Ascending aorta (tissue), 2 donors: ENCODE results near the gene FOXP1. TPM values are rescaled to one million over a fixed set of nuclear protein-coding genes. Genes with fewer than 3 reads are reported as not detected.

Experiments used
- DNase-seq, 2 donors: peaks; one replicate each; pipeline ENCODE4 v3.0.0-alpha.2; 2019; ENCODE audit warnings: low spot score in 2 of 2
- H3K27ac ChIP-seq, 2 donors: fragments of 200-600 bp; sonication (generic); one replicate each; pipeline ENCODE4 v1.5.1; 2016 to 2017; ENCODE audit warnings: mild to moderate bottlenecking in 1 of 2
- H3K27me3 ChIP-seq: fragments of 200-600 bp; sonication (generic); one replicate; pipeline ENCODE4 v1.5.1; 2017
- H3K36me3 ChIP-seq, 2 donors: fragments of 200-600 bp; sonication (generic); one replicate each; pipeline ENCODE4 v1.5.1; 2016
- H3K4me1 ChIP-seq, 2 donors: fragments of 200-600 bp; sonication (generic); one replicate each; pipeline ENCODE4 v1.5.1; 2016 to 2017; ENCODE audit warnings: mild to moderate bottlenecking in 1 of 2
- H3K4me3 ChIP-seq, 2 donors: fragments of 200-600 bp; sonication (generic); one replicate each; pipeline ENCODE4 v1.5.1; 2016 to 2017; ENCODE audit warnings: mild to moderate bottlenecking in 1 of 2
- H3K9me3 ChIP-seq, 2 donors: fragments of 200-600 bp; sonication (generic); one replicate each; pipeline ENCODE4 v1.5.1; 2016
- CTCF ChIP-seq, 3 experiments: fragments of 200-600 bp in 2 of 3; fragments of 450-650 bp in 1 of 3; sonication (generic) in 2 of 3; IDR thresholded peaks; one replicate each; pipeline ENCODE4 v1.5.1; 2016 to 2019; ENCODE audit warnings: antibody characterized with exemption in 3 of 3, mild to moderate bottlenecking in 1 of 3, moderate library complexity in 1 of 3
- intact Hi-C: fragments of 100-400 bp; cut with DNase I; formaldehyde crosslinking; loops from one replicate; pipeline ENCODE4 v1.15.1; 2023
- total RNA-seq: library from RNA; depleted of rRNA; stranded (reverse); fragments of >200 nt; gene quantifications from one replicate; pipeline ENCODE4 v1.1.0, GENCODE V29; 2016

The FOXP1 gene
- total RNA-seq, 1 donor from 2014 or later: 171 TPM

DNA sequence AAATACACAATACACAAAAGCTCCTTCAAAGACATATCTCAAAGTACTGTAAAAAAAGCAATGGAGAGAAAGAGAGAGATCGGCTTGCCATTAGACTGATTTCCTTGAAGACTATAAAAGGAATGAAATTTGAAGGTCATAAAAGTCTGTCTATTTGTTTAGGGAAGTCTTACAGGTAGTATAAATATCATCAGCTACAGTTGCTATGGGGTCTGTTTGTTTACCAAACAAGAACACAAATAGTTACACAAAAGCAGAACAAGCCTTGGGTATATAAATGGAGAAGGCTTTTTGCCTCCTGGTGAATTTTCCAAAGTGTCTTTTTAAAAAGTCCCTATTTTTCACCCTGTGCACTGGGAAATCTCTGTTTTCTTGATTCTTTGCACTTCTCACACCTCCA lies 552.3 kb downstream of the FOXP1 start:
- H3K4me1 ChIP-seq: peaks cover 3 to 36% of the 10 kb centered on the region in 2 donors
- peak overlapping the region; percentile 45 to 54 for H3K27ac ChIP-seq
- H3K27me3 ChIP-seq: no peaks in the 10 kb centered on the region
- H3K36me3 ChIP-seq: peaks cover 4 to 20% of the 10 kb centered on the region in 2 donors
- intact Hi-C loops: no loop called here
- H3K9me3 ChIP-seq: no peaks in the 10 kb centered on the region
- H3K4me3 ChIP-seq: no peak overlapping the region
- no peak for DNase-seq
- no peak for TF ChIP-seq CTCF (IDR thresholded peaks at IDR 0.05)

DNA sequence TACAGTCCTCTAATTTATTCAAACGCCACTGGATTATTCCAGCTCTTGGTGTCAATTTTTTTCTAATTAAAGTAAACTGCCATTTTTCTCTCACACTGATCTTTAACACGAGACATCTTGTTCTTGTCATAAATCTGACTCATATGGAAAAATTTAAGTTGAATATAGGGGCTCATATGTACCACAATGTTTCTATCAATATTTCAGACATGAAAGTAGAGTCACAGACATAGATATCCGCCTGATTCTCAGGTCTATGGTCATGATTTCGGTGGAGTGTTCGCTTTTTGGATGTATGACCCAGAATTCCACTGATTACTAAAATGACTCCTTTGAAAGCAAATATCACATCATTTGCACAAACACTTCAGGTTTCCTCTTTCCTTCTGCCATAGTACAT lies 552.8 kb downstream of the FOXP1 start:
- intact Hi-C loops: no loop called here
- H3K4me1 ChIP-seq: peaks cover 2 to 40% of the 10 kb centered on the region in 2 donors
- H3K9me3 ChIP-seq: no peaks in the 10 kb centered on the region
- peak overlapping the region; percentile 45 to 54 for H3K27ac ChIP-seq
- DNase-seq: no peak
- no peaks in the 10 kb centered on the region for H3K27me3 ChIP-seq
- no peak for TF ChIP-seq CTCF (IDR thresholded peaks at IDR 0.05)
- H3K4me3 ChIP-seq: no peak overlapping the region
- H3K36me3 ChIP-seq: peaks cover 4 to 20% of the 10 kb centered on the region in 2 donors

- DNase-seq: no peak
- TF ChIP-seq CTCF (IDR thresholded peaks at IDR 0.05): no peak
- peaks cover 4 to 20% of the 10 kb centered on the region in 2 donors for H3K36me3 ChIP-seq
- intact Hi-C loops: loop anchor here (5.0 kb wide), 1 partner anchor 33 kb away; no protein-coding TSS in a partner anchor
- no peaks in the 10 kb centered on the region for H3K9me3 ChIP-seq
- H3K27me3 ChIP-seq: no peaks in the 10 kb centered on the region
- peaks cover 3 to 42% of the 10 kb centered on the region in 2 donors for H3K4me1 ChIP-seq
- H3K27ac ChIP-seq: no peak overlapping the region
- H3K4me3 ChIP-seq: no peak overlapping the region
Observed at GRCh38 chr3:71029770-71030169, 553.8 kb downstream of the FOXP1 start.

GRCh38 chr3:71028802-71029201 lies 554.7 kb downstream of the FOXP1 start:
- peaks cover 4 to 15% of the 10 kb centered on the region in 2 donors for H3K36me3 ChIP-seq
- no peak for DNase-seq
- H3K9me3 ChIP-seq: no peaks in the 10 kb centered on the region
- no peak for TF ChIP-seq CTCF (IDR thresholded peaks at IDR 0.05)
- peaks cover 3 to 42% of the 10 kb centered on the region in 2 donors for H3K4me1 ChIP-seq
- intact Hi-C loops: loop anchor here (5.0 kb wide), 1 partner anchor 33 kb away; no protein-coding TSS in a partner anchor
- no peak overlapping the region for H3K4me3 ChIP-seq
- H3K27me3 ChIP-seq: no peaks in the 10 kb centered on the region
- no peak overlapping the region for H3K27ac ChIP-seq

DNA sequence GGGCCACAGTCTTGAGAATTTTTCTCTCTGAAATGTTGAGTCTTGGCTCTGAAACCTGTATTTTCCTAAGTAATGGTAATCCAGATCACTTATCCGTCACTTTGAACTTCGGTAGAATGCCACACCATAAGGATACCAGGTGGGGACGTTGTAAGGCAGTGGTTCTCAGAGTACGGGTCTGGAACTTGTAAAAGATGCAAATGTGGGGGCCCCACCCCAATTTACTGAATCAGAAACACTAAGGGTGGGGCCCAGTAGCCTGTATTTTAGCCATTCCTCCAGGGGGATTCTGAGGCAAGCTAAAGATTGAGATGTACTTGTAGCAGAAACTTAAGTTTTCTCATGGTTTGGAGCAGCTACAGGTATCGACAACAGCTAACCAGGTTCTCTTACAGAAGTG lies 555.3 kb downstream of the FOXP1 start:
- no peaks in the 10 kb centered on the region for H3K9me3 ChIP-seq
- no peaks in the 10 kb centered on the region for H3K27me3 ChIP-seq
- TF ChIP-seq CTCF (IDR thresholded peaks at IDR 0.05): no peak
- no peak for DNase-seq
- peaks cover 3 to 41% of the 10 kb centered on the region in 2 donors for H3K4me1 ChIP-seq
- no peak overlapping the region for H3K4me3 ChIP-seq
- peaks cover 4 to 13% of the 10 kb centered on the region in 2 donors for H3K36me3 ChIP-seq
- intact Hi-C loops: loop anchor here (5.0 kb wide), 1 partner anchor 34 kb away; no protein-coding TSS in a partner anchor
- peak overlapping the region in 1 of 2 donors; percentile 47 for H3K27ac ChIP-seq
